Left cardiac atrium (tissue), 4 donors: ENCODE data around the gene ATF7. TPM values are rescaled to one million over a fixed set of nuclear protein-coding genes. Genes with fewer than 3 reads are reported as not detected.
"Not testable (repeated sequence)": the region's sequence is repeated elsewhere in the genome, so short reads cannot be mapped to it uniquely, and the experiment has no call there.

Source experiments
- ATAC-seq, 2 donors: fragments of 200-7000 bp; cut with Tn5 transposase; one replicate each; pipeline ENCODE4 v1.9.1; 2020; ENCODE audit warnings: mild to moderate bottlenecking in 2 of 2, moderate library complexity in 2 of 2
- DNase-seq: peaks from one replicate; pipeline ENCODE4 v3.0.0-alpha.2; 2020
- intact Hi-C, 2 donors: fragments of 100-400 bp; cut with DNase I; formaldehyde crosslinking; loops; one replicate each; pipeline versions ENCODE4 v1.14.1 to v1.15.1; 2022 to 2023
- long read RNA-seq: library from polyadenylated mRNA; unstranded; transcript quantifications from one replicate; pipeline ENCODE4 v2.0.0, GENCODE V29; 2021
- total RNA-seq, 2 donors: library from RNA; stranded (reverse); fragmentation: NEBNext Ultra II Directional; extraction: Animal tissue kit (Norgen Biotek cat#: 25700); gene quantifications; one replicate each; pipeline ENCODE4 v1.2.1, GENCODE V29; 2021
- donor health status: DM: no; HTN: yes; CAD: no.
- donor health status: DM: no; HTN: yes; CAD: no; lungs with severe emphysema.
- donor health status: DM: yes; HTN: yes; CAD: no.
- donor health status: Dilated cardiomyopathy.

The ATF7 gene
- total RNA-seq = 10 to 100 TPM; 30.1 to 34.7 TPM
- long read RNA-seq, partial matches to known transcripts = 1 of 11 reads
- long read RNA-seq, other reads (novel, unspliced or antisense) = 7 of 11 reads

DNA sequence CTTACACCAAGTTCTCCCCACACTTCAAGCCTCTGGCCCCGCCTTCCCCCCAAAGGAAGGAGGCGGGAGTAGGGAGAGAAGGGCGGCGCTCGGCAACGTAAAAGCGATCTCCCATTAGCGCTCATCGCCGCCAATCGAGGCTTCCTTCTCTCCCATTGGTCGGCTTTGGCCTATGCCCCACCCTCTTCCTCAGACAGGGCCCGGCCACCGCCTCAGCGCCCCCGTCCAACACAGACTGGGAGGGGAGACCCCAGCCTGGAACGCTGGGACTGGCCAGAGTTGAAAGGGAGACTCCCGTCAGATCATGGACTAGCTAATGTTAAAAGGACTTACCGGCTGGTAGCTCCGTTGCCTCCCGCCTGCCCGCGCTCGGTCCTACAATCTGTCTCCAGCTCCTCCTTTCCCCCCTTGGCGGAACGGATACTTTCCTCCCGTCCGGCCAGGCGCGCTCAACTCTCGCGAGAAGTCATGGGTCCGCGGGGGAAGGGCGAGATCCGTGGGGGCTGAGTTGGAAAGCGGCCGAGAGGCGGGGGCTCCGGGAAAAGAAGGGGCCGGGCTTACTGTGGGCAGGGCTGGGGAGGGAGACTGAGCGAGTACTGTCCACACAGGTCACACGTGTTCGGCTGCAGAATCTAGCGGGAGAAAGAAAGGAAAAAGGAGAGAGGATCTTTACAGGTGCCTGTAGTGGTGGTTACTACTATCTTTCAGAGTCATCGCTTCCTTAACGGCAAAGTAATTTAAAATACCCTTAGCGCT lies at the start of gene ATF7:
ATF7 (minus strand) TSS at position 437 of the 756 bp plus-strand sequence. CDS start 25,382 bp downstream, outside the sequence.
- intact Hi-C loops = loop anchor here in 1 of 2 donors (5.0 kb wide), 2 partner anchors 46 to 84 kb away; no protein-coding TSS in a partner anchor
- ATAC-seq = peak; percentile 98 to 99

DNA sequence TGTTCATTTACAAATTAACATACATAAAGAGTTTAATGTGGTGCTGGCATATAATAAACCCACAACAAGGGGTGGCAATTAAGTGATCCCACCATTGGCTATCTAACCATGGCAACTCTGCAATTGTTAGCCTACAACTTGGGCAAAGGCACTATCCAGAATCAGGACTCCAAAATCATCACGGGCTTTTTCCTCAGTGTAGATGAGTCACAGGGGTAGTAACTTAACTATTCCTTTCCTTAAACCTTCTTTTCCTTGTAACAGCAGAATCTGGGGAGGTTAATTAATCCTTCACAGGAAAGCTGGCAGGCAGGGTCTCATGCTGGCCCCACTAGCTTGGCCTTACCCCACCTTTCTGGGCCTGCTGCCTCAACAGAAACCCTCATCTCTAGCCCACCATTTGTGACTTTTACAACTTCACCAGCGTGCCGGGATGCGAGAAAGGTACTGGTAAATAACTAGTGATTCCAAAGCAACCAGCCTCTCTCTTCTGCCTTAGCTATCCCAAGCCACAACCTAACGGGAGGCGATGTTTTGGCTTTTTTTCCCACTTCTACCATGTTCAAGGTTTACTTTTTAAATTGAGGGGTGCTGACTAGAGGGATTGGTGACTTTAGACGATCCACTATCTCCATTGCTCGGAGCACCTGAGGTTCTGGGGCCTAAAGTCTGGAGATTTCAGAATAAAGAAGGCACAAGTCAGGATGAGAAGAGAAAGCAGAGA lies 49.0 kb upstream of the ATF7 start:
- intact Hi-C loops = loop anchor here (5.0 to 10.0 kb wide), 2 partner anchors 48 to 130 kb away; partner anchors contain the start of gene ATF7 (in 1 of the 2)
- no peak for DNase-seq
- no peak for ATAC-seq

More for the DNA sequence above, at the start of gene ATF7:
- peak; percentile 97 for DNase-seq

DNA sequence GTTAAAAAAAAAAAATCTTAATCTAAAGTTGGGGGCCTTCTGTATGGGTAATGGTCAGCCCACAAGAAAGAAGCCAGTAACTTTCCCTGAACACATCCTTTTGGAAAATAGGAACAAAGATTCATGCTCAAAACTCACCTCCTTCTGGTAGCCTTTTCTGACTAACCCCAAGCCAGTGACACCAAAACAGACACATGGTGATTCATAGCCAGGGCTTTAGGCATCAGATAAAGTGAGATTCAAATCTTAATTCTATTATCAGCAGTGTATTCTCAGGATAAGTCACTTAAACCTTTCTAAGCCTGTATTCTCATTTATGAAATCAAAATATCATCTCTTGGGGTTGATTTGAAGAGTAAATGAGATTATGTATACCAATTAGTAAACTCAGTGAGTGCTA lies 44.8 kb upstream of the ATF7 start:
- DNase-seq (no peak), ATAC-seq (no peak)
- intact Hi-C loops = loop anchor here (5.0 to 10.0 kb wide), 2 partner anchors 44 to 126 kb away; partner anchors contain the start of gene ATF7 (in 1 of the 2)

DNA sequence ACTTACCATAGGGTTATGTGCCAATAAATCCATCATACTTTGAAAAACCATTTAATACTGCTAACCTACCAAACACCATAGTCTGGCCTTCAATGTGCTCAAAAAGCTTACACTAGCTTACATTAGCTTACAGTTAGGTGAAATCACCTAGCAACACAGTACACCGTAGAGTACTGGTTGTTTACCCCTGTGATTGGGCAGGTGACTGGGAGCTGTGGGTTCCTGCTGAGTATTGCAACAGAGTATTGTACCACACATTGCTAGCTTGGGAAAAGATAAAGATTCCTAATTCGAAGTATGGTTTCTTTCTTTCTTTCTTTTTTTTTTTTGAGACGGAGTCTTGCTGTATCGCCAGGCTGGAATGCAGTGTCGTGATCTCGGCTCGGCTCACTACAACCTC lies 44.1 kb upstream of the ATF7 start:
- intact Hi-C loops = loop anchor here (5.0 to 10.0 kb wide), 2 partner anchors 43 to 126 kb away; partner anchors contain the start of gene ATF7 (in 1 of the 2)
- DNase-seq = no peak
- ATAC-seq = no peak

DNA sequence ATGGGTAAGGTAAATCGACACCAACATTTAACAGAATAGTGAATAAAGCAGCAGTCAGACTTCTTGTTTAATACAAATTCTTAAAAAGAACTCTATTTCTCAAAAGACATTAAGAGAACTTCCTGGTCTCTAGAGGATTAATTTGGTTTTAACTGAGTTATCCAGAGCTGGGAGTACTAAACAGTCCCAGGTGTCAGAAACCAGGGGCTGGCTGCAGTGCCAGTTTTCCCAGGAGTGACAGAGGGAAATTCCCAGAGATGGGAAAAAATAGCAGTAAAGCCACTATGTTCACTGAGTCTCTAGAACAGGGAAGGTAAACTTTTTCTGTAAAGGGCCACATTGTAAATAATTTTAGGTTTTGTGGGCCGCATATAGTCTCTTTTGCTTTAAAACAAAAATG lies 40.9 kb upstream of the ATF7 start:
- intact Hi-C loops = no loop called here
- DNase-seq (no peak), ATAC-seq (no peak)

DNA sequence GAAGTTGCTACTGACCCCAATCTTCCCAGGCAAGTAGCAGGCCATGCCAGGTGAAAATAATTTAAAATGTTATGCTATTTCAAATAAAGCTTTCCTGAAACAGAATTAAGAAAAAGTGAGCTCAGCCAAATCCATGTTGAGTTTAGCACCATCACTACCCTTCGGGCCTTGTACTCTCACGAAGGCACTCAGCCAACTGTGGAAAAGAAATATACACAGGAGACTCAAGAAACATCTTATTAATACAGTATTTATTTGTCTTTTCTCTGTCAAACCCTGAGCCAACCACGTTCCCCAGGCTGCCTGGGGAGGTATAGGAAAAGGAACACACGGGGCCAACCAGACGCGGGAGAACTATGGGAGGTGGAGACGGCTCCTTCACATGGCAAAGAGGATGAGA lies 38.8 kb upstream of the ATF7 start:
- DNase-seq = no peak
- ATAC-seq = no peak
- intact Hi-C loops = no loop called here

DNA sequence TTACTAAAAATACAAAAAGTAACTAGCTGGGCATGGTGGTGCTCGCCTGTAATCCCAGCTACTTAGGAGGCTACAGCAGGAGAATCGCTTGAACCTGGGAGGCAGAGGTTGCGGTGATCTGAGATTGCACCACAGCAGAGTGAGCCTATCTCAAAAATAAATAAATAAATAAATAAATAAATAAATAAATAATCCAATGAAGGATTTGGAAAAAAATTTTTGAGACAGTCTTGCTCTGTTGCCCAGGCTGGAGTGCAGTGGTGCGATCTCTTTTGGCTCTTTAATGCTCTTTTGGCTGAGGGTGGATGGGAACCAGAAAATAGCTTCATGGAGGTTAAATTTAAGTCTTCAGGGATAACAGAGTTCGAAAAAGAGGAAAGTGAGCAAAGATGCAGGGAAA lies 38.0 kb upstream of the ATF7 start:
- intact Hi-C loops = no loop called here
- DNase-seq (no peak), ATAC-seq (no peak)

DNA sequence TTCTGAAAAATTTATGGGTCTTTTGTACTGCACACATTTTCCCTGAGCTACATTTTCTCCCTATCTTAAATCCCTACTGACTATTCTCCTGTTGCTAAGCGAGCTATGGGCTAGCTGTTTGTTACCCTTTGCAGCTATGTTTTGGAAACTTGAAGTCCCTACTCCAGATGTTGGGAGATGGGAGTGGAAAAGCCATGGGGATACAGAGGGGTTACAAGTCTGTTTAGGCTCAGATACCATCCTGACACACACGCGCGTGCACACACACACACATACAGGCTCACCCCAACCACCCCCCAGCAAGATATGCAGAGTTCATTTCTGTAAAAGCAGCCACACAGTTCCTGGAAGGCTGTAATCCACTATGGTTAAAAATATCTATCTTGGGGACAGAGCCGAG lies 33.9 kb upstream of the ATF7 start:
- DNase-seq = peak; percentile 40
- intact Hi-C loops = no loop called here
- ATAC-seq = peak; percentile 35 to 53

DNA sequence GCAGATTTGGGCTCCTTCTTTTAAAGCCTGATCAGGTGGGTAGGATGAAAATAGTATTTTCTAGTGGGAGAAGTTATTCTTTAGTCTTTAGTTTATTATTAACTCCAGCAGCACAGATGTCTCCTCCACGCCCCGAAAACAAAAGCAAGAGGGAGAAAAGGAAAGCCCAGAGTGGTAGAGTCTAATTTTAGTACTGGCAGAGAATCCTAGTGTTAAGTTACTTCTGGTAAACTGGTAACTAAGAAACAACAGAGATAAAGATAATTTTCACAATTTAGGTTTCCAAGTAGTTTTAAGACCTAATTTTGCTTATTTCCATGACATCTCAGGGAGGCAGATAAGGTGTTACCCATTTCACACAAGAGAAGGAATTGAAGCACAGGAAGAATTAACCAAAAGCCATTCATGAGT lies 33.4 kb upstream of the ATF7 start:
- intact Hi-C loops = no loop called here
- ATAC-seq (peak; percentile 56 to 70), DNase-seq (no peak)

DNA sequence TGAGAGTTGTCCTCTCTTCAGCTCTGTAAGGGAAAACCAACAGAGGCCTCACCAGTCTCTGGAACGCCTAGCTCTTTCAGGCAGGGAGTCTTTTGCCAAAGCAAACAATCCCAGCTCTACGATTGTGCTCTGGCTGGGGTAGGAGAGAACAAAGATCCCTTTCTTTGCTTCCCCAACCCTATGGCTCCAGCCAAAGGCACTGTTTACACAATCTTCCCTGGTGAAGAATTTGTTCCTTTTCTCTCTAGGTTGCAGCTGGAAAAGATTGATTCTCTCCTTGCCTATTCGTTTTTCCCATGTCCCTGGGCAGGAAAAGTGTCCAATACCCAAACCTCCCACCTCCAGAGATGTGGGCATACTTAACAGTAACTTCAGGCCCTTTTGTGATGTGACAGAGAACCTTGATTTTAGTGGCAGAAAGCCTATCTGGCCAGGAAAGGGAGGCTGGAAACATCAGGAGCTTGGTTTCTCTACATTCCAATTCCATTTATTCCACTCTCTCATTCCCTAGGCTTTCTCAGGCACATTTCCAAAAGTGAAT lies 32.9 kb upstream of the ATF7 start:
- intact Hi-C loops = no loop called here
- DNase-seq (peak; percentile 58), ATAC-seq (peak; percentile 88 to 94)

DNA sequence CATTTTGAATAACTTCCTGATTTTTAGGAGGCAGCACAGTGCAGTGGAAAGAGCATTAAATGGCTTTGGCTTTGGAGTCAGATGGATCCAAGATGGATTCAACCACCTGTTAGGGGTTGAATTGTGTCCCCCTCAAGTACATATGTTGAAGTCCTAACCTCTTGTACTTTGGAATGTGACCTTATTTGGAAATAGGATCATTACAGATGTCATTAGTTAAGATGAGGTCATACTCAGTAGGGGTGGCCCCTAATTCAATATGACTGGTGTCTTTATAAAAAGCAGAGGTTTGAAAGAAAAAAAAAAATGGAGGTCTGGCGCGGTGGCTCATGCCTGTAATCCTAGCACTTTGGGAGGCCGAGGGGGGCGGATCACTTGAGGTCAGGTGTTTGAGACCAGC lies 30.9 kb upstream of the ATF7 start:
- DNase-seq (no peak), ATAC-seq (no peak)
- intact Hi-C loops = no loop called here

DNA sequence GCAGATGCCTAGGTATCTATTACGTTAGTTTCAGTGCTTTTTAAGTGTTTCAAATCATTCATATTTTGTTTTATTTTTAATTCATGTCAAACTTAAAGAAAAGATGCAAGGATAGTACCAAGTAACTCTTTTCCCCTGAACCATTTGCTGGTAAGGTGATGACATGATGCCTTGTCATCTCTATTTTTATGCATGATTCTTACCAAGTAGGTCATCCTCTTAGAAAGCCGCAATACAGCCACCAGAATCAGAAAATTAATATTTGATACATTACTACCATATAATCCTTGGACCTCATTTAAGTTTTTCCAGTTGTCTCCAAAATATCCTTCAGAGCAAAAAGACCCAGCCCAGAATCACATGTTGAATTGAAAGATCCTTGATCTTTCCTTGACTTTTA lies 27.4 kb upstream of the ATF7 start:
- DNase-seq (no peak), ATAC-seq (peak in 1 of 2 donors; percentile 34)
- intact Hi-C loops = no loop called here

DNA sequence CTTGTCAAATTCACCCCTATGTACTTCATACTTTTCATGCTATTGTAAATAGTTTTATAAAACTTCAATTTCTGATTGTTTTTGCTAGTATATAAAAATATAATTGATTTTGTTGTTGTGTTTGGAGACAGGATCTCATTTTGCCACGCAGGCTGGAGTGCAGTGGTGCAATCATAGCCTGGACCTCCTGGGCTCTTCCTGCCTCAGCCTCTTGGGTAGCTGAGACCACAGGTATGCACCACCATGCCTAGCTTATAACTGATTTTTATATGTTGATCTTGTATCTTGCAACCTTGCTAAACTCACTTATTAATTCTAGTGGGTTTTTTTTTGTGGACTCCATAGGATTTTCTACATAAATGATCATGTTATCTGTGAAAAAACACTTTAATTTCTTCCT lies 26.2 kb upstream of the ATF7 start:
- intact Hi-C loops = no loop called here
- ATAC-seq (no peak), DNase-seq (no peak)

DNA sequence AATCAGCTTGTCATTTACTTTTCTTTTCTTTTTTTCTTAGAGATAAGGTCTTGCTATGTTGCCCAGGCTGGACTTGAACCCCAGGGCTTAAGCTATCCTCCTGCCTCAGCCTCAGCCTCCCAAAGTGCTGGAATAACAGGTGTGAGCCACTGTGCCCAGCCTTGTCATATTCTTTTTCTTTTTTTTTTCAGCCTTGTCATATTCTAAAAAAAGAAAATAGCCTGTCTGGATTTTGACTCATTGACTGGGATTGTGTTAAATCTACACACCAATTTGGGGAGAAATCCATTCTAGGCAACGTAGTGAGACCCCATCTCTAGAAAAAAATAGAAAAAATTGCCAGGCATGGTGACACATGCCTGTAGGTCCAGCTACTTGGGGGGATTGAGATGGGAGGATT lies 25.6 kb upstream of the ATF7 start:
- intact Hi-C loops = no loop called here
- DNase-seq = no peak
- no peak for ATAC-seq

DNA sequence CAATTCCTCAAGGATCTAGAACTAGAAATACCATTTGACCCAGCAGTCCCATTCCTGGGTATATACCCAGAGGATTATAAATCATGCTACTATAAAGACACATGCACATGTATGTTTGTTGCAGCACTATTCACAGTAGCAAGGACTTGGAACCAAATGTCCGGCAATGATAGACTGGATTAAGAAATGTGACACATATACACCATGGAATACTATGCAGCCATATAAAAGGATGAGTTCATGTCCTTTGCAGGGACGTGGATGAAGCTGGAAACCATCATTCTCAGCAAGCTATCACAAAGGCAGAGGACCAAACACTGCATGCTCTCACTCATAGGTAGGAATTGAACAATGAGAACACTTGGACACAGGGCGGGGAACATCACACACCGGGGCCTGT lies 20.1 kb upstream of the ATF7 start:
- DNase-seq, ATAC-seq, intact Hi-C loops: not testable (repeated sequence)

DNA sequence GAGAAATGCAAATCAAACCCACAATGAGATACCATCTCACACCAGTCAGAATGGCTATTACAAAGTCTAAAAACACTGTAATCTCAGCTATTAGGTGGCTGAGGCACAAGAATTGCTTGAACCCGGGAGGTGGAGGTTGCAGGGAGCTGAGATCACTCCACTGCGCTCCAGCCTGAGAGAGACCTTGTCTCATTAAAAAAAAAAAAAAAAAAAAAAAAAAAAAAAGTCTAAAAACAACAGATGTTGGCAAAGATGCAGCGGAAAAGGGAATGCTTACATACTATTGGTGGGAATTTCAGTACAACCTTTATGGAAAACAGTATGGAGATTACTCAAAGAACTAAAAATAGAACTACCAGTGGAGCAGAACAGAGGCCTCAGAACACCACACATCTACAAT lies 19.0 kb upstream of the ATF7 start:
- DNase-seq (no peak), ATAC-seq (no peak)
- intact Hi-C loops = no loop called here

DNA sequence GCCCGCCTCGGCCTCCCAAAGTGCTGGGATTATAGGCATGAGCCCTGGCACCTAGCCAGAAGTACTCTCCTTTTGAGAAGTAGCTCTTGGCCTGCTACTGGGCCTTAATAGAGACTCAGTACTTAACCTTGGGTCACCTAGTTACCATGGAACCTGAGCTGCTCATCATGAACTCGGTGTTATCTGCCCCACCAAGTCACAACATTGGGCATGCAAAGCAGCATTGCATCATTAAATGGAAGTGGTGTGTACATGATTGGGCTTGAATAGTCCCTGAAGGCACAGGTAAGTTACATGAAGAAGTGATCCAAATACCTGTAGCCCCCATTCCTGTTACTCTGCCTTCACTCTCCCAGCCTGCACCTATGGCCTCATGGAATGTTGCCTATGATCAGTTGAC lies 18.0 kb upstream of the ATF7 start:
- intact Hi-C loops = no loop called here
- ATAC-seq (no peak), DNase-seq (no peak)

DNA sequence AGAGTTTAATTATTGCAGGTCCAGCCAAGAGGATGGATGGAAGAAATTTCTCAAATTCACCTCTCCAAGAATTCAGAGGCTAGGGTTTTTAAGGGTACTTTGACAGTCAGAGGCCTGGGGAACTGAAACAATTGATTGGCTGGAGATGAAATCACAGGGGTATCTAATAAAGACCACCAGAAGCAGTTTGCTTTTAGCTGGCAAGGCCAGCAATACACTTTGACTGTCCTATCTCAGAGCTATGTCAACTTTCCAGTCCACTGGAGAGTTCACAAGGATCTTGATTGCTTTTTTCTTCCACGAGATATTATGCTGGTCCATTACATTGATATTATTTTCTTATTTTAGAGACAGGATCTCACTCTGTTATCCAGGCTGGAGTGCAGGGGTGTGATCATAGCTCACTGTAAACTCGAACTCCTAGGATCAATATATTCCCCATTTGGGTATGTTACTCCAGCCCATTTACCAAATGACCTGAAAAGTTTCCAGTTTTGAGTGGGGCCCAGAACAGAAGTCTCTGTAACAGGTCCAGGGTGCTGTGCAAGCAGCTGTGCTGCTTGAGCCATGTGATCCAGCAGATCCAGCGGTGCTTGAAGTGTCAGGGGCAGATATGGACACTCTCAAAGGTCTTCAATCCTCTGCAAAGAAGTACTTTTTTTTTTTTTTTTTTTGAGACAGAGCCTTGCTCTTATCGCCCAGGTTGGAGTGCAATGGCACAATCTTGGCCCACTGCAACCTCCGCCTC lies 17.2 kb upstream of the ATF7 start:
- ATAC-seq (no peak), DNase-seq (no peak)
- intact Hi-C loops = no loop called here

DNA sequence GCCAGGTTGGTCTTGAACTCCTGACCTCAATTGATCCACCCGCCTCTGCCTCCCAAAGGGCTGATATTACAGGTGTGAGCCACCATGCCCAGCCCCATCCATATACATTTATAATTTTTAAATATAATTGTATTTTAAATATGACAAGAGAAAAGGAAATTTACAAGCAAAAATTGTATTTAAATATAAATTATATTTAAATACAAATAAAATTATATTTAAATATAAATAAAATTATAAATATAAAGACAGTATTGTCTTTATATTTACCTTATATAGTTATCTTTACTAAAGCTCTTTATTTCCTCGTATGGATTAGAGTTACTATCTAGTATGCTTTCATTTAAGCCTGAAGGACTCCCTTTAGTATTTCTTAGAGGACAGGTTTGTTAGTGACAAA lies 11.9 kb upstream of the ATF7 start:
- DNase-seq (no peak), ATAC-seq (no peak)
- intact Hi-C loops = no loop called here
